CD14-positive monocyte (primary cell): ENCODE results near the gene ALDH4A1. TPM values are rescaled to one million over a fixed set of nuclear protein-coding genes. Genes with fewer than 3 reads are reported as not detected.

ENCODE experiments used
- DNase-seq, 3 donors: peaks; one replicate each; pipeline ENCODE4 v3.0.0-alpha.2; 2011 to 2022
- H2AFZ ChIP-seq: 2 replicates; pipeline ENCODE4 v1.6.0; 2012; ENCODE audit warnings: mild to moderate bottlenecking, low read depth, low read length, inconsistent platforms; ENCODE audit not compliant: insufficient read depth, poor library complexity, severe bottlenecking
- H3K27ac ChIP-seq, 2 donors: 1 replicate in 1 of 2; 2 replicates in 1 of 2; pipeline ENCODE4 v1.5.1; 2012 to 2013; ENCODE audit warnings: low read length in 2 of 2, control low read depth in 1 of 2, inconsistent platforms in 1 of 2, low read depth in 1 of 2, mild to moderate bottlenecking in 1 of 2
- H3K27me3 ChIP-seq, 2 donors: one replicate each; pipeline versions ENCODE4 v1.6.0 to v1.6.1; 2011 to 2013; ENCODE audit warnings: low read length in 2 of 2; ENCODE audit not compliant: control insufficient read depth in 2 of 2, insufficient read depth in 2 of 2
- H3K36me3 ChIP-seq, 2 donors: replicated peaks in 1 of 2; 1 replicate in 1 of 2; 2 replicates in 1 of 2; pipeline versions ENCODE4 v1.5.1 to v1.6.1; 2012 to 2013; ENCODE audit warnings: low read length in 2 of 2, control low read depth in 1 of 2, inconsistent platforms in 1 of 2, mild to moderate bottlenecking in 1 of 2; ENCODE audit not compliant: insufficient read depth in 2 of 2, control insufficient read depth in 1 of 2
- H3K4me1 ChIP-seq, 2 donors: 1 replicate in 1 of 2; 2 replicates in 1 of 2; pipeline versions ENCODE4 v1.5.1 to v1.6.1; 2012 to 2013; ENCODE audit warnings: low read length in 2 of 2, control low read depth in 1 of 2, inconsistent platforms in 1 of 2, mild to moderate bottlenecking in 1 of 2, moderate library complexity in 1 of 2; ENCODE audit not compliant: insufficient read depth in 2 of 2, control insufficient read depth in 1 of 2
- H3K4me2 ChIP-seq: replicated peaks from 2 replicates; pipeline ENCODE3; 2012; ENCODE audit warnings: low read length, moderate library complexity, mild to moderate bottlenecking; ENCODE audit not compliant: poor library complexity, severe bottlenecking; ENCODE audit errors: extremely low read depth
- H3K4me3 ChIP-seq, 3 experiments: fragments of 200-600 bp in 1 of 3; sonication (generic) in 1 of 3; replicated peaks in 1 of 3; 1 replicate in 2 of 3; 2 replicates in 1 of 3; pipeline ENCODE4 v1.5.1; 2011 to 2013; ENCODE audit warnings: low read length in 3 of 3, mild to moderate bottlenecking in 3 of 3, control low read depth in 2 of 3, low read depth in 2 of 3, inconsistent platforms in 1 of 3, moderate library complexity in 1 of 3
- H3K79me2 ChIP-seq: 2 replicates; pipeline ENCODE4 v1.6.0; 2012; ENCODE audit warnings: mild to moderate bottlenecking, control low read depth, inconsistent platforms, low read length, moderate library complexity; ENCODE audit not compliant: insufficient read depth
- H3K9ac ChIP-seq: 2 replicates; pipeline ENCODE4 v1.6.0; 2017; ENCODE audit warnings: low read length, mild to moderate bottlenecking; ENCODE audit not compliant: insufficient read depth, poor library complexity, severe bottlenecking
- H3K9me3 ChIP-seq, 2 donors: replicated peaks in 1 of 2; 1 replicate in 1 of 2; 2 replicates in 1 of 2; pipeline versions ENCODE4 v1.5.1 to v1.6.1; 2012 to 2013; ENCODE audit warnings: low read length in 2 of 2, control low read depth in 1 of 2; ENCODE audit not compliant: control insufficient read depth in 1 of 2, insufficient read depth in 1 of 2
- H4K20me1 ChIP-seq: 2 replicates; pipeline ENCODE4 v1.6.0; 2012; ENCODE audit warnings: mild to moderate bottlenecking, low read length, control low read depth, moderate library complexity; ENCODE audit not compliant: insufficient read depth
- H3K27ac Mint-ChIP-seq, 7 donors: one replicate each; pipeline ENCODE4 v1.8.0; 2020; ENCODE audit warnings: mild to moderate bottlenecking in 7 of 7, mixed read lengths in 7 of 7, moderate library complexity in 6 of 7, inconsistent platforms in 2 of 7
- H3K27me3 Mint-ChIP-seq, 3 donors: one replicate each; pipeline ENCODE4 v1.8.0; 2021 to 2022; ENCODE audit warnings: low read depth in 3 of 3, mild to moderate bottlenecking in 3 of 3, mixed read lengths in 3 of 3, moderate library complexity in 3 of 3, inconsistent platforms in 1 of 3
- H3K36me3 Mint-ChIP-seq, 2 donors: one replicate each; pipeline ENCODE4 v1.8.0; 2020; ENCODE audit warnings: mixed read lengths in 2 of 2, inconsistent platforms in 1 of 2, mild to moderate bottlenecking in 1 of 2
- H3K4me1 Mint-ChIP-seq: one replicate; pipeline ENCODE4 v1.8.0; 2020; ENCODE audit warnings: mild to moderate bottlenecking, mixed read lengths
- H3K4me3 Mint-ChIP-seq, 2 donors: one replicate each; pipeline ENCODE4 v1.8.0; 2020; ENCODE audit warnings: mild to moderate bottlenecking in 2 of 2, mixed read lengths in 2 of 2, moderate library complexity in 1 of 2
- H3K9me3 Mint-ChIP-seq, 7 donors: one replicate each; pipeline ENCODE4 v1.8.0; 2020 to 2022; ENCODE audit warnings: mixed read lengths in 7 of 7, mild to moderate bottlenecking in 6 of 7, moderate library complexity in 6 of 7, inconsistent platforms in 2 of 7
- CTCF ChIP-seq: fragments of 200-600 bp; IDR thresholded peaks from one replicate; pipeline ENCODE4 v1.8.0; 2022; ENCODE audit warnings: antibody characterized with exemption, mild to moderate bottlenecking
- WGBS: methylation state at CpG from one replicate; pipeline ENCODE4 v1.1.5; 2013; ENCODE audit warnings: missing lambda C conversion rate; ENCODE audit not compliant: insufficient coverage; 5-methylcytosine and 5-hydroxymethylcytosine counted together
- intact Hi-C, 2 donors: fragments of 100-400 bp; cut with micrococcal nuclease; formaldehyde crosslinking; loops; one replicate each; pipeline versions ENCODE4 v1.15.0 to v1.15.1; 2023
- polyA plus RNA-seq, 3 donors: library from polyadenylated mRNA; depleted of rRNA in 1 of 3; unstranded in 2 of 3; stranded (reverse) in 1 of 3; fragments of 300-500 nt in 2 of 3; fragments of >200 nt in 1 of 3; fragmentation: Illumina TruSeq in 2 of 3; gene quantifications; 1 replicate in 2 of 3; 2 replicates in 1 of 3; pipeline ENCODE4 v1.2.3, GENCODE V29; 2012 to 2021

Gene ALDH4A1
- polyA plus RNA-seq, 3 donors, result 4.8 to 7.8 (median 6.1) TPM

DNA sequence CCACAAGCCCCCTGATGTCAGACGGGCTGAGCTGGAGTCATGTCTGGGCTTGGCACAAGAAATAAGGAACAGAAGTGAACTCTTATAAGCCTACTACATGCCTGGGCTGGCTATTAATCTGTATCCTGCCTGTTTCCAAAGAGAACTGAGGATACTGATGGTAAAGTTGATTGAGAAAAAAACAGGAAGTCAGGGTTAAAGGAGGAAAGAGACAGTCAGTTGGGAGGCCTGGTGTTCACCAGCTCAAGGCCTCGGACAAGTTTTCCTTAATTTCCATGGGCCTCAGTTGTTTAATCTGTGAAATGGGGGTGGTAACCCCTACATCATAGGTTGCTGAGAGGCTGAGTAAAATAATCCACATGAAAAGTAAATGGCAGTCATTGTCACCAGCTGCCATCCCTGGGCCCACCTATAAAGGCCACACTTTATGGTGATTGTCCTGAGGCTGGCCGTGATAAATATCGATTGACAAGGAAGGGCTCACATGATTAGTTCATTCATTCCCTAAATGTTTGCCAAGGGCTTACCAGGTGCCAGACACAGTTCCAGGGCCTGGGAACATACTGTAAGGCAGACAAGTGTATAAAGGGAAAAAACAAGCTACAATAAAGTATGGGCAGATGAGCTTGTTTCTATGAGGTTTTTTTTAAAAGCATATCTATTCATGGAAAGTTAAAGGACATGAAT is 2.8 kb downstream of the ALDH4A1 start:
- H3K36me3 ChIP-seq, result peaks cover 9 to 17% of the 10 kb centered on the region in 2 donors
- Mint-ChIP-seq H3K27ac (peak overlapping the region in 2 of 7 donors; percentile 44 to 82), H3K27me3 (peaks cover 0 to 1% (median 0%) of the 10 kb centered on the region in 3 donors), H3K9me3 (no peaks in the 10 kb centered on the region), H3K36me3 (peaks cover 23 to 34% of the 10 kb centered on the region in 2 donors), H3K4me3 (no peak overlapping the region), H3K4me1 (peaks cover 47% of the 10 kb centered on the region)
- no peak overlapping the region for H3K4me2 ChIP-seq
- H3K27me3 ChIP-seq, result no peaks in the 10 kb centered on the region
- H2AFZ ChIP-seq, result no peak overlapping the region
- H3K79me2 ChIP-seq, result peaks cover 21% of the 10 kb centered on the region
- H4K20me1 ChIP-seq, result no peaks in the 10 kb centered on the region
- H3K27ac ChIP-seq, result peak overlapping the region in 1 of 2 donors; percentile 19
- peaks cover 25 to 40% of the 10 kb centered on the region in 2 donors for H3K4me1 ChIP-seq
- H3K9ac ChIP-seq, result no peak overlapping the region
- TF ChIP-seq CTCF, result no peak
- no peaks in the 10 kb centered on the region for H3K9me3 ChIP-seq
- 92% methylated on average over 2 of the region's 4 CpGs for WGBS
- H3K4me3 ChIP-seq, result no peak overlapping the region
- intact Hi-C loops, result loop anchor here in 1 of 2 donors (5.0 to 10.0 kb wide), 2 partner anchors 183 to 305 kb away; no protein-coding TSS in a partner anchor
- DNase-seq, result no peak

DNA sequence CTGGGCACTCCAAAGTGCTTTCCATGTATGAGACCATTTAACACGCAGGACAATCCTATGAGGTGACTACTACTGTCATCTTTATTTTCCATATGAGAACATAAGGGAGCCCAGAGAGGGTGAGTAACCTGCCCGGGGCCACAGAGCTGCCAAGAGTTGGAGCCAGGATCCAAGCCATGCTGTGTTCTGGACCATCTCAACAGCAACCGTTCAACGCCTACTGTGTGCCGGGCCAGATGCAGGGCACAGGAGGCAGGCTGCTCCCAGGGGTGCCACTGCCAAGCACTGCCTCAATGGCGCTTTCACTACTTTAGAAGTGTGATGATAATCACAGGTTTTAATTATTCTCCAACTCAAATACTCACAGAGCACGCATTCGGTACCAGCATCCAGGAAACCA is 3.8 kb downstream of the ALDH4A1 start:
- H3K4me3 Mint-ChIP-seq, result no peak overlapping the region

More for the DNA sequence above, 3.8 kb downstream of the ALDH4A1 start:
- peaks cover 24 to 37% of the 10 kb centered on the region in 2 donors for H3K4me1 ChIP-seq
- no peaks in the 10 kb centered on the region for H3K9me3 ChIP-seq
- H3K27me3 ChIP-seq, result no peaks in the 10 kb centered on the region
- H3K79me2 ChIP-seq, result peaks cover 21% of the 10 kb centered on the region
- no peaks in the 10 kb centered on the region for H4K20me1 ChIP-seq
- 92% methylated on average over 2 of the region's 8 CpGs for WGBS
- no peak for DNase-seq
- H3K4me1 Mint-ChIP-seq, result peaks cover 44% of the 10 kb centered on the region
- peaks cover 26 to 38% of the 10 kb centered on the region in 2 donors for H3K36me3 Mint-ChIP-seq
- H3K9me3 Mint-ChIP-seq, result no peaks in the 10 kb centered on the region
- H3K27me3 Mint-ChIP-seq, result peaks cover 0 to 1% (median 0%) of the 10 kb centered on the region in 3 donors
- H3K4me3 ChIP-seq, result no peak overlapping the region
- no peak for TF ChIP-seq CTCF
- no peak overlapping the region for H3K9ac ChIP-seq
- H3K27ac ChIP-seq, result no peak overlapping the region
- intact Hi-C loops, result no loop called here
- H3K4me2 ChIP-seq, result no peak overlapping the region
- no peak overlapping the region for H2AFZ ChIP-seq
- peaks cover 9 to 17% of the 10 kb centered on the region in 2 donors for H3K36me3 ChIP-seq
- H3K27ac Mint-ChIP-seq, result no peak overlapping the region
